Keratinocyte (primary cell): ENCODE results near the gene ABCC10. TPM values are rescaled to one million over a fixed set of nuclear protein-coding genes. Genes with fewer than 3 reads are reported as not detected.

Experiments used
- DNase-seq: peaks from one replicate; pipeline ENCODE4 v3.0.0-alpha.2; 2011; ENCODE audit warnings: low read depth, missing footprints, low spot score
- FAIRE-seq: peaks from 2 replicates; lab custom pipeline; 2011; peaks lifted over from hg19 to GRCh38; lab: Jason Lieb, UNC
- H2AFZ ChIP-seq: 2 replicates; pipeline ENCODE4 v1.6.0; 2012; ENCODE audit warnings: low read length, control low read depth, inconsistent platforms; ENCODE audit not compliant: control insufficient read depth
- H3K27ac ChIP-seq: 2 replicates; pipeline ENCODE4 v1.5.1; 2011; ENCODE audit warnings: low read length; ENCODE audit not compliant: control insufficient read depth, insufficient read depth
- H3K27me3 ChIP-seq: 3 replicates; pipeline ENCODE4 v1.6.0; 2011; ENCODE audit warnings: low read length; ENCODE audit not compliant: control insufficient read depth, insufficient read depth; ENCODE audit errors: extremely low read depth
- H3K36me3 ChIP-seq, 2 experiments: 2 replicates in 1 of 2; 3 replicates in 1 of 2; pipeline ENCODE4 v1.5.1; 2011; ENCODE audit warnings: low read length in 2 of 2, mild to moderate bottlenecking in 1 of 2; ENCODE audit not compliant: control insufficient read depth in 2 of 2, insufficient read depth in 2 of 2; ENCODE audit errors: extremely low read depth in 1 of 2
- H3K4me1 ChIP-seq: 3 replicates; pipeline ENCODE4 v1.5.1; 2011; ENCODE audit warnings: low read length; ENCODE audit not compliant: control insufficient read depth, insufficient read depth; ENCODE audit errors: extremely low read depth
- H3K4me2 ChIP-seq: 3 replicates; pipeline ENCODE4 v1.6.0; 2011; ENCODE audit warnings: low read depth, low read length; ENCODE audit not compliant: control insufficient read depth, insufficient read depth; ENCODE audit errors: extremely low read depth
- H3K4me3 ChIP-seq, 3 experiments: fragments of 200-600 bp in 1 of 3; sonication (generic) in 1 of 3; 2 replicates in 2 of 3; 3 replicates in 1 of 3; pipeline ENCODE4 v1.5.1; 2011 to 2016; ENCODE audit warnings: low read length in 3 of 3, mild to moderate bottlenecking in 3 of 3, control low read depth in 2 of 3, inconsistent platforms in 1 of 3, low read depth in 1 of 3, mixed read lengths in 1 of 3, mixed run types in 1 of 3, moderate library complexity in 1 of 3; ENCODE audit not compliant: control insufficient read depth in 2 of 3, insufficient read depth in 2 of 3; ENCODE audit errors: extremely low read depth in 1 of 3
- H3K79me2 ChIP-seq: 2 replicates; pipeline ENCODE4 v1.6.0; 2012; ENCODE audit warnings: low read length; ENCODE audit not compliant: control insufficient read depth, insufficient read depth
- H3K9ac ChIP-seq: 3 replicates; pipeline ENCODE4 v1.6.0; 2011; ENCODE audit warnings: low read length; ENCODE audit not compliant: control insufficient read depth, insufficient read depth; ENCODE audit errors: extremely low read depth
- H3K9me1 ChIP-seq: 3 replicates; pipeline ENCODE4 v1.6.0; 2011; ENCODE audit warnings: low read length; ENCODE audit not compliant: control insufficient read depth, insufficient read depth; ENCODE audit errors: extremely low read depth
- H3K9me3 ChIP-seq: 2 replicates; pipeline ENCODE4 v1.5.1; 2012; ENCODE audit warnings: low read depth, low read length; ENCODE audit not compliant: control insufficient read depth
- H4K20me1 ChIP-seq: 3 replicates; pipeline ENCODE4 v1.6.0; 2011; ENCODE audit warnings: low read length; ENCODE audit not compliant: control insufficient read depth, insufficient read depth; ENCODE audit errors: extremely low read depth
- EZH2 ChIP-seq: IDR thresholded peaks from one replicate; pipeline ENCODE4 v1.6.1; 2012; ENCODE audit warnings: inconsistent platforms, mild to moderate bottlenecking, low read length, moderate library complexity
- dilution Hi-C: fragments of 300-500 bp; cut with MboI; formaldehyde crosslinking; loops from one replicate; pipeline ENCODE4 v1.7.0; 2020; ENCODE audit warnings: low sequenced_read_pairs; ENCODE audit not compliant: extremely low pct_ligation_motif_present
- polyA plus RNA-seq, 5 experiments: library from polyadenylated mRNA; depleted of rRNA in 3 of 5; stranded (reverse) in 3 of 5; stranded (forward) in 1 of 5; unstranded in 1 of 5; fragments of >200 nt; gene quantifications; 1 replicate in 1 of 5; 2 replicates in 3 of 5; 3 replicates in 1 of 5; pipeline versions ENCODE4 v1.2.1 to v1.2.3, GENCODE V29; 2011 to 2012; ENCODE audit warnings: missing spikeins in 2 of 5, low read depth in 1 of 5, low replicate concordance in 1 of 5
- TF ChIP-seq, protein P1 (sequence below), 3 experiments: IDR thresholded peaks in 1 of 3; conservative IDR thresholded peaks in 1 of 3; optimal IDR thresholded peaks in 1 of 3; 2 replicates in 2 of 3; 3 replicates in 1 of 3; pipeline versions ENCODE3 to v1.5.1; 2011; ENCODE audit warnings: low read length in 3 of 3, mild to moderate bottlenecking in 3 of 3, moderate library complexity in 2 of 3, control low read depth in 1 of 3, inconsistent platforms in 1 of 3; ENCODE audit not compliant: insufficient read depth in 2 of 3; ENCODE audit errors: extremely low read depth in 1 of 3

The ABCC10 gene
- polyA plus RNA-seq, 1 donor (not counting 4 experiments of a cell fraction or from before 2014, with no cell fraction given), result 17.9 TPM

DNA sequence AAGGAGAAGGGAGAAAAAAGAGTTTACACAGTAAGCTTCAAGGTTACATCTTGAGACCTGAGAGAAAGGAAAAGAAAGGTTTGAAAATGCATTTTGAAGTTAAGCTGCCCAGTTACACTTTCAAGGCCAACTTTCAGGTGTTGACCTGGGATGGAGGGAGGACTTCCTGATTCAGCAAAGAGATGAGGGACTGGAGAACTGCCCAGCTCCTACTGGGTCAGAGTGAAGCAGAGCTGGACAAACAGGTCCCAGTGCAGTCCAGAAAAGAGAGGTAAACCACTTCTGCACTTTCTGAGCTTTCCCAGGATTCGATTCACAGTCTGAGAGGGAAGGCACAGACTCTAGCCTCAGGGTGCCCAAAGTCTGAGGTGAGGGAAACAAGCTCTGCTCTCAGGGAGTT lies 44.1 kb downstream of the ABCC10 start:
- FAIRE-seq, result no peak
- no peaks in the 10 kb centered on the region for H3K9me1 ChIP-seq
- dilution Hi-C loops, result no loop called here
- H3K4me2 ChIP-seq, result no peak overlapping the region
- H3K9ac ChIP-seq, result no peak overlapping the region
- no peak overlapping the region for H3K4me3 ChIP-seq
- H3K36me3 ChIP-seq, result no peaks in the 10 kb centered on the region
- no peaks in the 10 kb centered on the region for H3K79me2 ChIP-seq
- TF ChIP-seq, protein P1, sequence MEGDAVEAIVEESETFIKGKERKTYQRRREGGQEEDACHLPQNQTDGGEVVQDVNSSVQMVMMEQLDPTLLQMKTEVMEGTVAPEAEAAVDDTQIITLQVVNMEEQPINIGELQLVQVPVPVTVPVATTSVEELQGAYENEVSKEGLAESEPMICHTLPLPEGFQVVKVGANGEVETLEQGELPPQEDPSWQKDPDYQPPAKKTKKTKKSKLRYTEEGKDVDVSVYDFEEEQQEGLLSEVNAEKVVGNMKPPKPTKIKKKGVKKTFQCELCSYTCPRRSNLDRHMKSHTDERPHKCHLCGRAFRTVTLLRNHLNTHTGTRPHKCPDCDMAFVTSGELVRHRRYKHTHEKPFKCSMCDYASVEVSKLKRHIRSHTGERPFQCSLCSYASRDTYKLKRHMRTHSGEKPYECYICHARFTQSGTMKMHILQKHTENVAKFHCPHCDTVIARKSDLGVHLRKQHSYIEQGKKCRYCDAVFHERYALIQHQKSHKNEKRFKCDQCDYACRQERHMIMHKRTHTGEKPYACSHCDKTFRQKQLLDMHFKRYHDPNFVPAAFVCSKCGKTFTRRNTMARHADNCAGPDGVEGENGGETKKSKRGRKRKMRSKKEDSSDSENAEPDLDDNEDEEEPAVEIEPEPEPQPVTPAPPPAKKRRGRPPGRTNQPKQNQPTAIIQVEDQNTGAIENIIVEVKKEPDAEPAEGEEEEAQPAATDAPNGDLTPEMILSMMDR (optimal IDR thresholded peaks at IDR 0.05 in 1 of 3, IDR thresholded peaks at IDR 0.05 in 1 of 3, conservative IDR thresholded peaks at IDR 0.05 in 1 of 3; ENCODE audit: extremely low read depth in 1 of 3, insufficient read depth in 2 of 3, low read length in 3 of 3), result no peak
- TF ChIP-seq EZH2, result no peak
- DNase-seq, result no peak
- H3K4me1 ChIP-seq, result peaks cover 22% of the 10 kb centered on the region
- H3K27ac ChIP-seq, result no peak overlapping the region
- no peaks in the 10 kb centered on the region for H4K20me1 ChIP-seq
- H3K27me3 ChIP-seq, result no peaks in the 10 kb centered on the region
- H3K9me3 ChIP-seq, result no peaks in the 10 kb centered on the region
- no peak overlapping the region for H2AFZ ChIP-seq

DNA sequence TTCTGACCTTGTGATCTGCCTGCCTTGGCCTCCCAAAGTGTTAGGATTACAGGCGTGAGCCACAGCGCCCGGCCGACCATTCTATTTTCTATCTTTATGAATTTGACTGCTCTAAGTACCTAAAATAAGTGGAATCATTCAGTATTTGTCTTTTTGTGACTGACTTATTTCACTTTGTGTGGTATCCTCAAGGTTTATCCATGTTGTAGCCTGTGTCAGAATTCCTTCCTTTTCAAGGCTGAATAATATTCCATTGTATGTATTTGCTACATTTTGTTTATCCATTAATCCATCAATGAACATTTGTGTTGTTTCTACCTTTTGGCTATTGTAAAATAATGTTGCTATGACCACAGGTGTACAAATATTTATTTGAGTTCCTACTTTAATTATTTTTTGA lies 45.2 kb downstream of the ABCC10 start:
- peaks cover 17% of the 10 kb centered on the region for H3K4me1 ChIP-seq
- H3K27me3 ChIP-seq, result no peaks in the 10 kb centered on the region
- H3K9me1 ChIP-seq, result no peaks in the 10 kb centered on the region
- H3K27ac ChIP-seq, result no peak overlapping the region
- no peaks in the 10 kb centered on the region for H3K79me2 ChIP-seq
- no peak overlapping the region for H3K4me2 ChIP-seq
- no peaks in the 10 kb centered on the region for H3K36me3 ChIP-seq
- dilution Hi-C loops, result no loop called here
- H4K20me1 ChIP-seq, result no peaks in the 10 kb centered on the region
- TF ChIP-seq EZH2, result no peak
- TF ChIP-seq, protein P1 (optimal IDR thresholded peaks at IDR 0.05 in 1 of 3, IDR thresholded peaks at IDR 0.05 in 1 of 3, conservative IDR thresholded peaks at IDR 0.05 in 1 of 3; ENCODE audit: extremely low read depth in 1 of 3, insufficient read depth in 2 of 3, low read length in 3 of 3), result no peak
- no peaks in the 10 kb centered on the region for H3K9me3 ChIP-seq
- DNase-seq (no peak), FAIRE-seq (no peak)
- no peak overlapping the region for H3K9ac ChIP-seq
- no peak overlapping the region for H3K4me3 ChIP-seq
- no peak overlapping the region for H2AFZ ChIP-seq
